Activated CD8-positive, alpha-beta T cell treated with anti-CD3 and anti-CD28 coated beads for 36 hours (primary cell): ENCODE results near the gene CATSPERZ. TPM values are rescaled to one million over a fixed set of nuclear protein-coding genes. Genes with fewer than 3 reads are reported as not detected.

Source experiments
- ATAC-seq: fragments of 200-7000 bp; cut with Tn5 transposase; one replicate; pipeline ENCODE4 v1.10.0; 2021; ENCODE audit warnings: mild to moderate bottlenecking, moderate library complexity
- CTCF ChIA-PET: fragments of 350-600 bp; sonication (Branson Sonifier 250); formaldehyde crosslinking; loops from one replicate; lab custom pipeline; 2021; ENCODE audit warnings: antibody characterized with exemption; lab: Charles Lee
- POLR2A ChIA-PET: fragments of 350-600 bp; sonication (Branson Sonifier 250); formaldehyde crosslinking; loops from one replicate; lab custom pipeline; 2021; ENCODE audit warnings: antibody characterized with exemption; lab: Charles Lee
- DNase-seq: peaks from one replicate; pipeline ENCODE4 v3.0.0-alpha.2; 2020
- H3K27ac Mint-ChIP-seq: one replicate; pipeline ENCODE4 v1.8.0; 2021; ENCODE audit warnings: mild to moderate bottlenecking, mixed read lengths
- H3K27me3 Mint-ChIP-seq: one replicate; pipeline ENCODE4 v1.8.0; 2021; ENCODE audit warnings: mixed read lengths
- H3K36me3 Mint-ChIP-seq: one replicate; pipeline ENCODE4 v1.8.0; 2021; ENCODE audit warnings: low read depth, mixed read lengths
- H3K4me1 Mint-ChIP-seq: one replicate; pipeline ENCODE4 v1.8.0; 2021; ENCODE audit warnings: low read depth, mixed read lengths
- H3K4me3 Mint-ChIP-seq: one replicate; pipeline ENCODE4 v1.8.0; 2021; ENCODE audit warnings: mild to moderate bottlenecking, moderate library complexity, mixed read lengths
- H3K9me3 Mint-ChIP-seq: one replicate; pipeline ENCODE4 v1.8.0; 2021; ENCODE audit warnings: mixed read lengths
- intact Hi-C: fragments of 100-400 bp; cut with micrococcal nuclease; formaldehyde crosslinking; loops from one replicate; pipeline ENCODE4 v1.10.0; 2022
- total RNA-seq, 2 experiments: library from RNA; stranded (reverse); gene quantifications; one replicate each; pipeline ENCODE4 v1.2.3, GENCODE V29; 2021
- TF ChIP-seq, protein P1 (sequence below): fragments of 200-600 bp; IDR thresholded peaks from one replicate; pipeline ENCODE4 v1.8.0; 2022; ENCODE audit warnings: antibody characterized with exemption, mild to moderate bottlenecking

The CATSPERZ gene
- total RNA-seq, 2 experiments from 2014 or later = 0.52 TPM; not detected in 1

DNA sequence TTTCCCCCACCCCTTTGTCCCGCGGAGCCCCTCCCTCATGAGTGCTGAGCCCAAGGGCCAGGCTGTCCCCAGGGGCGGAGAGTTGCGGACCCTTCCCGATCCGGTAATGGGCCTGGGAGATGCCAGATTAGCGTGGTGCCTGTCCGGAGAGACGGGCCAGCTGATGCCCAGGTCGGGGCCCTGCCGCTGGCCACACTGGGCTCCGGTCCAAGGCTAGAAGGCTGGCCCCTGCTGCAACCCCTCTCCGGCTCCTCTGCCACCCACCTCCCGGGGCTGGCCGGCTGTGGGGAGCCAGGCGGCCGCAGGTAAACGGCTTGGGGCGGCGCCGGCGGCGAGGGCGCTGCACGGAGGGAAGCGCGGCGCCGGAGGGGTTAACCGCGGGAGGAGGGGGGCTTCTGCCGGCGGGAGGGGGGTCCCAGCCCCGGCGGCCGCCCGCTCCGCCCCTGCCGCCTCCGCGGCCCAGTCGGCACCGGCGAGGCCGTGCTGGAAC is 8.9 kb upstream of the CATSPERZ start, which contains the start of gene KCNK4:
TSS of gene KCNK4 (plus strand) at position 41 of the 490 bp plus-strand sequence. CDS start 1,717 bp downstream, outside the sequence.
- CTCF ChIA-PET = interaction anchor here (2.6 kb wide), 1 partner anchor 10 kb away, joined by 19 read pairs; the partner anchor contains the start of gene CATSPERZ
- Mint-ChIP-seq H3K4me3 (peak within 1 kb of the TSS; percentile 18), H3K27me3 (peaks cover 41% of the 10 kb centered on the region), H3K36me3 (no peaks in the 10 kb centered on the region), H3K9me3 (no peaks in the 10 kb centered on the region), H3K4me1 (peaks cover 10% of the 10 kb centered on the region), H3K27ac (no peak within 1 kb of the TSS)
- TF ChIP-seq, protein P1, sequence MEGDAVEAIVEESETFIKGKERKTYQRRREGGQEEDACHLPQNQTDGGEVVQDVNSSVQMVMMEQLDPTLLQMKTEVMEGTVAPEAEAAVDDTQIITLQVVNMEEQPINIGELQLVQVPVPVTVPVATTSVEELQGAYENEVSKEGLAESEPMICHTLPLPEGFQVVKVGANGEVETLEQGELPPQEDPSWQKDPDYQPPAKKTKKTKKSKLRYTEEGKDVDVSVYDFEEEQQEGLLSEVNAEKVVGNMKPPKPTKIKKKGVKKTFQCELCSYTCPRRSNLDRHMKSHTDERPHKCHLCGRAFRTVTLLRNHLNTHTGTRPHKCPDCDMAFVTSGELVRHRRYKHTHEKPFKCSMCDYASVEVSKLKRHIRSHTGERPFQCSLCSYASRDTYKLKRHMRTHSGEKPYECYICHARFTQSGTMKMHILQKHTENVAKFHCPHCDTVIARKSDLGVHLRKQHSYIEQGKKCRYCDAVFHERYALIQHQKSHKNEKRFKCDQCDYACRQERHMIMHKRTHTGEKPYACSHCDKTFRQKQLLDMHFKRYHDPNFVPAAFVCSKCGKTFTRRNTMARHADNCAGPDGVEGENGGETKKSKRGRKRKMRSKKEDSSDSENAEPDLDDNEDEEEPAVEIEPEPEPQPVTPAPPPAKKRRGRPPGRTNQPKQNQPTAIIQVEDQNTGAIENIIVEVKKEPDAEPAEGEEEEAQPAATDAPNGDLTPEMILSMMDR = no peak
- POLR2A ChIA-PET = interaction anchor here (1.6 kb wide), 2 partner anchors 26 to 40 kb away, joined by 5 read pairs; partner anchors contain the start of genes PRDX5 and TRMT112
- DNase-seq (no peak), ATAC-seq (no peak)
- intact Hi-C loops = no loop called here

DNA sequence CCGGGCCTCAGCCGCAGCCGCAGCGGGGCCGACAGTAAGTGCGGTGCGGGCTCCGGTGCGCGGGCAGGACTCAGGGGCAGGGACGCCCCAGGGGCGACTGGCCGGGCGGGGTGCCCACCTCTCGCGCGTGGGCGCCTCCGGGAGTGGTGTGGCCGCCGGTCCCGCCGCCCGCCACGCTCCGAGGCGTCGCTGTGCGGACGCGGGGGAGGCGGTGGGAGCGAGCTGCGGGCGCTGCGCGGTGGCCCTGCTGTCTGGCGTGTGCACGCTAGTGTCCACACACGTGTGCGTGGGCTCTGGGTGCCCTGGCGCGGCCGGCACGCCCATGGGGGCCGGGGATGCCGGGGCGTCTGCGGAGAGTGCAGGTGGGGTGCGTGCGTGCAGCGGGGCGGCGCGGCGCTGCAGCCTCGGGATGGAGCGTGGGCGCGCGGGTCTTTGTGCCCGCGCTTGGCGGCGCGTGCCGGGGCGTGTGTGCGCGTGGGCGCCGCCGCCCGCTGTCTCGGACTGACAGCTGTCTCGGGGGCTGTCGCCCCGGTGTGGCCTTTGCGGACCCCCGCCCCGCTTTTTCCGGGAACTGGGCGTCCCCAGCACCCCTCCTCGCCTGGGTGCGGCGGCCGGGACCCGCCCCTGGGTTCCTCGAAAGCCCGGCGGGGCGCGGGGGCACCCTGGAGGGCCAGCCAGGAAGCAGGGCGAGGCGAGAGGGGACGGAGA is 8.3 kb upstream of the CATSPERZ start:
- Mint-ChIP-seq H3K27ac (no peak overlapping the region), H3K27me3 (peaks cover 47% of the 10 kb centered on the region), H3K36me3 (no peaks in the 10 kb centered on the region), H3K9me3 (no peaks in the 10 kb centered on the region), H3K4me3 (no peak overlapping the region), H3K4me1 (peaks cover 4% of the 10 kb centered on the region)
- peak; percentile 58 for ATAC-seq
- ChIA-PET POLR2A (interaction anchor here (0.8 to 1.6 kb wide), 4 partner anchors 10 to 87 kb away, joined by 3 to 7 read pairs (median 5); partner anchors contain the start of genes PRDX5 and TRMT112), CTCF (interaction anchor here (1.0 to 2.6 kb wide), 2 partner anchors 9 to 41 kb away, joined by 3 to 19 read pairs; partner anchors contain the start of gene CATSPERZ)
- TF ChIP-seq, protein P1 = no peak
- intact Hi-C loops = no loop called here
- DNase-seq = no peak

DNA sequence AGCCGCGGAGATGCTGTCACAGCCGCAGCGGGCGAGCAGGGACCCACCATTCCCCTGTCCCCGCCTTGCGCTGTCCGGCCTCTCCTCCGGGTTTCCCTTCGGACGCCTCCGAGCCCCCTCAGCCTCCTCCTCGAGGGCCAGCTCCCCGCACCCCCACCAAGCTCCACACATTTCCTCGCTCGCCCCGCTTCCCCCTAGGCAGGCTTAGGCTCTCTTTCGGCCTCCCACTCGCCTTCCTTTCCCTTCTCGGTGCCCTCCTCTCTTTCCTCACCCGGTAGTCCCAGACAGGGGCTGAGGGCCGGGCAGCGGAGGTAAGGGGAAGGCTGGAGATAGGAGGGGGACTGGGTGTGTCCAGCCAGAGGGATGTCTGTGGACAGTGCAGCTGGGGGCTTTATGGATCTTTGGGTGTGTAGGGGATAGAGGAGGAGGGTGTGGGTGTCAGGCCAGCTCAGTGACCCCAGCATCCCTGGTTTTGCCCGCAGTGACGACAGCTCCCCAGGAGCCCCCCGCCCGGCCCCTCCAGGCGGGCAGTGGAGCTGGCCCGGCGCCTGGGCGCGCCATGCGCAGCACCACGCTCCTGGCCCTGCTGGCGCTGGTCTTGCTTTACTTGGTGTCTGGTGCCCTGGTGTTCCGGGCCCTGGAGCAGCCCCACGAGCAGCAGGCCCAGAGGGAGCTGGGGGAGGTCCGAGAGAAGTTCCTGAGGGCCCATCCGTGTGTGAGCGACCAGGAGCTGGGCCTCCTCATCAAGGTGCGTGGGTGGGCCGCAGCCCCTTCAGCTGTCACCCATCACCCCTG is 7.5 kb upstream of the CATSPERZ start:
- ChIA-PET CTCF (interaction anchor here (0.8 to 1.1 kb wide), 3 partner anchors 9 to 42 kb away, joined by 3 to 4 read pairs (median 3); no protein-coding TSS in a partner anchor), POLR2A (interaction anchor here (0.8 to 1.6 kb wide), 6 partner anchors 9 to 106 kb away, joined by 3 to 7 read pairs (median 4); partner anchors contain the start of genes PRDX5 and TRMT112)
- ATAC-seq (peak; percentile 6), DNase-seq (no peak)
- Mint-ChIP-seq H3K4me1 (peaks cover 3% of the 10 kb centered on the region), H3K27me3 (peaks cover 54% of the 10 kb centered on the region), H3K4me3 (peak overlapping the region; percentile 24), H3K27ac (no peak overlapping the region), H3K9me3 (no peaks in the 10 kb centered on the region), H3K36me3 (no peaks in the 10 kb centered on the region)
- intact Hi-C loops = no loop called here
- TF ChIP-seq, protein P1 = no peak

DNA sequence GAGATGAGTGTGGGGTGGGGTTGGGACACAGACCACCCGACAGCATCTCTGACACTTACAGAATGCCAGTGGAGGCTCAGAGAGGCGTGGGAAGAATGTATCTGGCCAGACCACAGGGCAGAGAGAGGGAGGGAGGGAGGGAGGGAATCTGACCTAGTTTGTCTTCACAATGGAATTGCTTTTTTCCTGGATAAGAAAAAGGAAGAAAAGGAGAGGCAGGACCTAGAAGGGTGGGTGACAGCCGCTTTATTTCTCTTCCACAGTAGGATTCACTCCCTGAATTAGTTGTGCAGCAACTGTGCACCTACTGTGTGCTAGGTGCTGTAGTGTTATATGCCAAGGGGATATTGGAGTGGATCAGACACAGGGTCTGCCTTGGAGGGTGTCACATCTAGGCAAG is 5.4 kb upstream of the CATSPERZ start:
- intact Hi-C loops = no loop called here
- ChIA-PET CTCF (interaction anchor here (0.7 to 1.5 kb wide), 2 partner anchors 10 to 448 kb away, joined by 3 to 6 read pairs; no protein-coding TSS in a partner anchor), POLR2A (interaction anchor here (0.7 kb wide), 1 partner anchor 425 kb away, joined by 3 read pairs; no protein-coding TSS in a partner anchor)
- Mint-ChIP-seq H3K9me3 (no peaks in the 10 kb centered on the region), H3K4me1 (peaks cover 5% of the 10 kb centered on the region), H3K27me3 (peaks cover 70% of the 10 kb centered on the region), H3K36me3 (no peaks in the 10 kb centered on the region), H3K4me3 (no peak overlapping the region), H3K27ac (no peak overlapping the region)
- ATAC-seq = no peak
- TF ChIP-seq, protein P1 = no peak
- no peak for DNase-seq
